Panc1 (cell line): ENCODE results near the gene METTL9. TPM values are rescaled to one million over a fixed set of nuclear protein-coding genes. Genes with fewer than 3 reads are reported as not detected.
"Not testable (repeated sequence)": the region's sequence is repeated elsewhere in the genome, so short reads cannot be mapped to it uniquely, and the experiment has no call there.

Experiments used
- ATAC-seq: fragments of 200-7000 bp; cut with Tn5 transposase; 2 replicates; pipeline ENCODE4 v1.9.1; 2020; ENCODE audit warnings: mild to moderate bottlenecking, moderate library complexity
- BruUV-seq: library from RNA; stranded (reverse); fragments of 400-500 nt; replicated peaks from 2 replicates; lab custom pipeline; 2021; lab: Mats Ljungman, UMichigan
- CTCF ChIA-PET: fragments of 300-600 bp; sonication (Branson Sonifier 250); formaldehyde crosslinking; loops from one replicate; lab custom pipeline; 2022; ENCODE audit warnings: antibody characterized with exemption; lab: Charles Lee
- POLR2A ChIA-PET: fragments of 300-600 bp; sonication (Branson Sonifier 250); formaldehyde crosslinking; loops from one replicate; lab custom pipeline; 2022; ENCODE audit warnings: antibody characterized with exemption; lab: Charles Lee
- DNase-seq: peaks from one replicate; pipeline ENCODE4 v3.0.0-alpha.2; 2010; ENCODE audit warnings: low read depth, low spot score
- H3K27ac ChIP-seq: 2 replicates; pipeline ENCODE4 v1.5.1; 2011; ENCODE audit warnings: mild to moderate bottlenecking, low read length, inconsistent platforms
- H3K27me3 ChIP-seq: fragments of 200-500 bp; sonication (Bioruptor generic); 2 replicates; pipeline ENCODE4 v1.6.0; 2014; ENCODE audit warnings: low read length, inconsistent platforms; ENCODE audit not compliant: control insufficient read depth, insufficient read depth
- H3K36me3 ChIP-seq: fragments of 200-500 bp; sonication (Bioruptor generic); 2 replicates; pipeline ENCODE4 v1.5.1; 2014; ENCODE audit warnings: inconsistent platforms, mild to moderate bottlenecking, low read length, moderate library complexity; ENCODE audit not compliant: control insufficient read depth, insufficient read depth
- H3K4me1 ChIP-seq: 2 replicates; pipeline ENCODE4 v1.5.1; 2011; ENCODE audit warnings: inconsistent platforms, mild to moderate bottlenecking, low read length, moderate library complexity; ENCODE audit not compliant: control insufficient read depth, insufficient read depth
- H3K4me3 ChIP-seq, 2 experiments: 2 replicates each; pipeline ENCODE4 v1.5.1; 2011 to 2012; ENCODE audit warnings: low read depth in 2 of 2, low read length in 2 of 2, mild to moderate bottlenecking in 2 of 2, inconsistent platforms in 1 of 2, moderate library complexity in 1 of 2
- H3K9me3 ChIP-seq: fragments of 200-500 bp; sonication (Bioruptor generic); 2 replicates; pipeline ENCODE4 v1.5.1; 2014; ENCODE audit warnings: low read depth, mild to moderate bottlenecking, inconsistent platforms, low read length, moderate library complexity; ENCODE audit not compliant: control insufficient read depth, insufficient read depth
- POLR2AphosphoS5 ChIP-seq: IDR thresholded peaks from 2 replicates; pipeline ENCODE4 v1.6.1; 2012; ENCODE audit warnings: mild to moderate bottlenecking, low read depth, low read length, moderate library complexity
- REST ChIP-seq, 2 experiments: IDR thresholded peaks; 2 replicates each; pipeline ENCODE4 v1.6.1; 2011 to 2012; ENCODE audit warnings: low read depth in 2 of 2, control low read depth in 1 of 2, low read length in 1 of 2, mild to moderate bottlenecking in 1 of 2, moderate library complexity in 1 of 2; ENCODE audit not compliant: insufficient read depth in 1 of 2
- SIN3A ChIP-seq: IDR thresholded peaks from 2 replicates; pipeline ENCODE4 v1.6.1; 2012; ENCODE audit warnings: low read depth, mild to moderate bottlenecking, low read length, moderate library complexity, borderline replicate concordance; ENCODE audit not compliant: insufficient read depth
- TCF7L2 ChIP-seq: IDR thresholded peaks from 2 replicates; pipeline ENCODE4 v1.6.1; 2011; ENCODE audit warnings: mild to moderate bottlenecking, low read depth, low read length, inconsistent platforms
- in situ Hi-C: cut with HindIII; loops from 2 replicates; pipeline ENCODE4 v1.10.0; 2016; ENCODE audit warnings: low sequenced_read_pairs, low pct_unique_long_range_greater_than_20kb
- intact Hi-C: fragments of 100-400 bp; cut with micrococcal nuclease; formaldehyde crosslinking; loops from one replicate; pipeline ENCODE4 v1.10.0; 2022; ENCODE audit not compliant: unreplicated experiment
- total RNA-seq: library from RNA; stranded (reverse); gene quantifications from one replicate; pipeline ENCODE4 v1.2.1, GENCODE V29; 2021; ENCODE audit not compliant: unreplicated experiment
- TF ChIP-seq, protein P1 (sequence below): fragments of 450-650 bp; IDR thresholded peaks from 2 replicates; pipeline ENCODE4 v1.5.1; 2017; ENCODE audit warnings: mild to moderate bottlenecking

Gene METTL9
- total RNA-seq, 1 experiment from 2014 or later: 86.1 TPM

- Histone ChIP-seq H3K4me3 (no peak overlapping the region), H3K4me1 (no peaks in the 10 kb centered on the region), H3K9me3 (no peaks in the 10 kb centered on the region), H3K36me3 (no peaks in the 10 kb centered on the region), H3K27ac (no peak overlapping the region), H3K27me3 (no peaks in the 10 kb centered on the region)
- no peak for ATAC-seq
- DNase-seq: no peak
- POLR2A ChIA-PET: interaction anchor here (0.5 kb wide), 1 partner anchor 457 kb away, joined by 6 read pairs; no protein-coding TSS in a partner anchor
- BruUV-seq: no TSS peak
- TF ChIP-seq REST (IDR thresholded peaks at IDR 0.05; ENCODE audit: insufficient read depth in 1 of 2, low read depth in 2 of 2, low read length in 1 of 2) (no peak), TCF7L2 (no peak), SIN3A (no peak), POLR2AphosphoS5 (no peak)
- TF ChIP-seq, protein P1, sequence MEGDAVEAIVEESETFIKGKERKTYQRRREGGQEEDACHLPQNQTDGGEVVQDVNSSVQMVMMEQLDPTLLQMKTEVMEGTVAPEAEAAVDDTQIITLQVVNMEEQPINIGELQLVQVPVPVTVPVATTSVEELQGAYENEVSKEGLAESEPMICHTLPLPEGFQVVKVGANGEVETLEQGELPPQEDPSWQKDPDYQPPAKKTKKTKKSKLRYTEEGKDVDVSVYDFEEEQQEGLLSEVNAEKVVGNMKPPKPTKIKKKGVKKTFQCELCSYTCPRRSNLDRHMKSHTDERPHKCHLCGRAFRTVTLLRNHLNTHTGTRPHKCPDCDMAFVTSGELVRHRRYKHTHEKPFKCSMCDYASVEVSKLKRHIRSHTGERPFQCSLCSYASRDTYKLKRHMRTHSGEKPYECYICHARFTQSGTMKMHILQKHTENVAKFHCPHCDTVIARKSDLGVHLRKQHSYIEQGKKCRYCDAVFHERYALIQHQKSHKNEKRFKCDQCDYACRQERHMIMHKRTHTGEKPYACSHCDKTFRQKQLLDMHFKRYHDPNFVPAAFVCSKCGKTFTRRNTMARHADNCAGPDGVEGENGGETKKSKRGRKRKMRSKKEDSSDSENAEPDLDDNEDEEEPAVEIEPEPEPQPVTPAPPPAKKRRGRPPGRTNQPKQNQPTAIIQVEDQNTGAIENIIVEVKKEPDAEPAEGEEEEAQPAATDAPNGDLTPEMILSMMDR: no peak
- CTCF ChIA-PET: interaction anchor here (0.5 kb wide), 1 partner anchor 13 kb away, joined by 4 read pairs; no protein-coding TSS in a partner anchor
- in situ Hi-C loops (no loop called here), intact Hi-C loops (no loop called here)
Observed at GRCh38 chr16:21563676-21564075, 35.7 kb upstream of the METTL9 start.

- H3K36me3 ChIP-seq, H3K9me3 ChIP-seq, H3K27ac ChIP-seq, in situ Hi-C loops, H3K4me1 ChIP-seq, ATAC-seq, DNase-seq, POLR2A ChIA-PET, intact Hi-C loops, H3K27me3 ChIP-seq, BruUV-seq, H3K4me3 ChIP-seq: not testable (repeated sequence)
- CTCF ChIA-PET: interaction anchor here (0.6 kb wide), 1 partner anchor 10 kb away, joined by 6 read pairs; no protein-coding TSS in a partner anchor
Observed at GRCh38 chr16:21564367-21564766, 35.0 kb upstream of the METTL9 start.

DNA sequence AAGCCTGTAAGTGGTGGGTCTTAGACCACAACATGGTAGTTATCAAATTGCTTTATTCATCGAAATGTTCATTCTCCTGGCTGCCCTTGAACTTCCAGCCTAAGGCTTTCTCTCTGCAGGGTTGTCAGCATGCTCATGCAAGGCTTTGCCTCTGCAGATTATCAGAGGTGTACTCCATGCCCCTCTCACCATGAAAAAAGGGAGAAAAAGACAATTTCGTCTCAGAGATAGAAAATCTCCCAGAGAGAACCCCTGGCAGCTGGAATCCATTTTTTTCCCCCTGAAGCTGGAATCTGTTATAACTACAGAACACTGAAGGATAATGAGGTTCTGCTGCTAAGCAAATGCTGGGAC is 33.9 kb upstream of the METTL9 start:
- BruUV-seq: no TSS peak
- Histone ChIP-seq H3K4me3 (no peak overlapping the region), H3K4me1 (no peaks in the 10 kb centered on the region), H3K9me3 (no peaks in the 10 kb centered on the region), H3K36me3 (no peaks in the 10 kb centered on the region), H3K27ac (no peak overlapping the region), H3K27me3 (no peaks in the 10 kb centered on the region)
- no peak for DNase-seq
- CTCF ChIA-PET: no interaction called here
- intact Hi-C loops: no loop called here
- in situ Hi-C loops: no loop called here
- TF ChIP-seq REST (IDR thresholded peaks at IDR 0.05; ENCODE audit: insufficient read depth in 1 of 2, low read depth in 2 of 2, low read length in 1 of 2) (no peak), TCF7L2 (no peak), SIN3A (no peak), POLR2AphosphoS5 (no peak)
- TF ChIP-seq, protein P1: no peak
- no peak for ATAC-seq
- POLR2A ChIA-PET: no interaction called here
